ENCODE results near the gene PROCA1.
A peak's percentile ranks its signal among the peaks of the same experiment; 100 is the strongest.

PROCA1 gene

GRCh38 chr17:28703552-28704218 is 8.0 kb downstream of the PROCA1 start:
- no peak for DNase-seq
- no peak for TF ChIP-seq POLR2A (IDR thresholded peaks at IDR 0.05; ENCODE audit: low read length)
- TF ChIP-seq GATA1 (IDR thresholded peaks at IDR 0.05; ENCODE audit: low read depth, low read length) = no peak

- no peak for DNase-seq
- TF ChIP-seq POLR2A (IDR thresholded peaks at IDR 0.05; ENCODE audit: low read length) = no peak
- TF ChIP-seq GATA1 (IDR thresholded peaks at IDR 0.05; ENCODE audit: low read depth, low read length) = no peak
Observed at GRCh38 chr17:28702752-28703150, 8.9 kb downstream of the PROCA1 start.

- DNase-seq = no peak
- TF ChIP-seq POLR2A (IDR thresholded peaks at IDR 0.05; ENCODE audit: low read length) = no peak
- TF ChIP-seq GATA1 (IDR thresholded peaks at IDR 0.05; ENCODE audit: low read depth, low read length) = no peak
Observed at GRCh38 chr17:28702026-28702751, 9.5 kb downstream of the PROCA1 start.

GRCh38 chr17:28700830-28701492 is 10.7 kb downstream of the PROCA1 start:
- no peak for TF ChIP-seq GATA1 (IDR thresholded peaks at IDR 0.05; ENCODE audit: low read depth, low read length)
- TF ChIP-seq POLR2A (IDR thresholded peaks at IDR 0.05; ENCODE audit: low read length) = no peak
- no peak for DNase-seq

- TF ChIP-seq GATA1 (IDR thresholded peaks at IDR 0.05; ENCODE audit: low read depth, low read length) (no peak), POLR2A (IDR thresholded peaks at IDR 0.05; ENCODE audit: low read length) (no peak)
- no peak for DNase-seq
Observed at GRCh38 chr17:28700278-28700677, 11.4 kb downstream of the PROCA1 start.

GRCh38 chr17:28698253-28698941 is 13.3 kb downstream of the PROCA1 start:
- TF ChIP-seq POLR2A (IDR thresholded peaks at IDR 0.05; ENCODE audit: low read length) (no peak), GATA1 (IDR thresholded peaks at IDR 0.05; ENCODE audit: low read depth, low read length) (no peak)
- peak in 1 of 2 experiments; percentile 26 for DNase-seq

- no peak for TF ChIP-seq GATA1 (IDR thresholded peaks at IDR 0.05; ENCODE audit: low read depth, low read length)
- no peak for DNase-seq
Observed at GRCh38 chr17:28693869-28694268, 17.8 kb downstream of the PROCA1 start.

- no peak for TF ChIP-seq POLR2A (IDR thresholded peaks at IDR 0.05; ENCODE audit: low read length)
- no peak for DNase-seq
Observed at GRCh38 chr17:28689011-28689410, 22.7 kb downstream of the PROCA1 start.

GRCh38 chr17:28688481-28688880 is 23.2 kb downstream of the PROCA1 start:
- no peak for DNase-seq
- TF ChIP-seq POLR2A (IDR thresholded peaks at IDR 0.05; ENCODE audit: low read length) (no peak), GATA1 (IDR thresholded peaks at IDR 0.05; ENCODE audit: low read depth, low read length) (no peak)

GRCh38 chr17:28686296-28686695 is 25.4 kb downstream of the PROCA1 start:
- DNase-seq = no peak
- no peak for TF ChIP-seq POLR2A (IDR thresholded peaks at IDR 0.05; ENCODE audit: low read length)
- no peak for TF ChIP-seq GATA1 (IDR thresholded peaks at IDR 0.05; ENCODE audit: low read depth, low read length)

GRCh38 chr17:28685366-28685765 is 26.3 kb downstream of the PROCA1 start:
- no peak for DNase-seq
- TF ChIP-seq POLR2A (IDR thresholded peaks at IDR 0.05; ENCODE audit: low read length) = no peak
- no peak for TF ChIP-seq GATA1 (IDR thresholded peaks at IDR 0.05; ENCODE audit: low read depth, low read length)

GRCh38 chr17:28684963-28685362 is 26.7 kb downstream of the PROCA1 start:
- DNase-seq = peak; percentile 31 to 40
- no peak for TF ChIP-seq POLR2A (IDR thresholded peaks at IDR 0.05; ENCODE audit: low read length)
- TF ChIP-seq GATA1 (IDR thresholded peaks at IDR 0.05; ENCODE audit: low read depth, low read length) = no peak

- TF ChIP-seq GATA1 (IDR thresholded peaks at IDR 0.05; ENCODE audit: low read depth, low read length) = no peak
- no peak for DNase-seq
Observed at GRCh38 chr17:28682655-28683054, 29.0 kb downstream of the PROCA1 start.

GRCh38 chr17:28675980-28676379 is 35.7 kb downstream of the PROCA1 start:
- TF ChIP-seq GATA1 (IDR thresholded peaks at IDR 0.05; ENCODE audit: low read depth, low read length) (no peak), POLR2A (IDR thresholded peaks at IDR 0.05; ENCODE audit: low read length) (no peak)
- DNase-seq = peak in 1 of 2 experiments; percentile 34

Measured in erythroblast (primary cell).